RCC 7860 (cell line): ENCODE measurements around the gene FMO4.
"Not testable (repeated sequence)": the region's sequence is repeated elsewhere in the genome, so short reads cannot be mapped to it uniquely, and the experiment has no call there.

Experiments used
- DNase-seq: peaks from one replicate; pipeline ENCODE4 v3.0.0-alpha.2; 2015; ENCODE audit warnings: low spot score
- FAIRE-seq: peaks from 2 replicates; lab custom pipeline; 2012; peaks lifted over from hg19 to GRCh38; lab: Jason Lieb, UNC

FMO4 gene

DNA sequence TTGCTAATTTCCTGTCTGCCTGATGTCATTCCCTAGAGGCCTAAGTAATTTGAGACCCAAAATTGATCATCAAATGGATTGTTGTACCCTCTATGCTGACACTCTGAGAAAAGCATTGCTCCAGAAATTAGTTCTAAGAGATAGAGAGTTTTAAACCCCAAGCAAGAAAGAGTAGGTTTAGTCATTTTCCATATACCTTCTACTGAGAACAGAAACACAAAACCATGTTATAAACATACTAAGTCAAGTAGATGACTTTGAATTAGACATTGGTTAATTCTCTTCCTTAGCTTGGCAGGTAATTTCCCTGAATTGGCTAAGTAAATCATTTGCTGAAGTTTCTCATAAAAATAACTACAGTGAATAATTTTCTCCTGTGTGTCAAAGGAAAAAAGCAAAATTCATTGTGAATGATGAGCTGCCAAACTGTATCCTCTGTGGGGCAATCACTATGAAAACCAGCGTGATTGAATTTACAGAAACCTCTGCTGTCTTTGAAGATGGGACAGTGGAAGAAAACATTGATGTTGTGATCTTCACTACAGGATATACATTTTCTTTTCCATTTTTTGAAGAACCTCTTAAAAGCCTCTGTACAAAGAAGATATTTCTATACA lies 20.1 kb downstream of the FMO4 start:
- DNase-seq (no peak), FAIRE-seq (no peak)

DNA sequence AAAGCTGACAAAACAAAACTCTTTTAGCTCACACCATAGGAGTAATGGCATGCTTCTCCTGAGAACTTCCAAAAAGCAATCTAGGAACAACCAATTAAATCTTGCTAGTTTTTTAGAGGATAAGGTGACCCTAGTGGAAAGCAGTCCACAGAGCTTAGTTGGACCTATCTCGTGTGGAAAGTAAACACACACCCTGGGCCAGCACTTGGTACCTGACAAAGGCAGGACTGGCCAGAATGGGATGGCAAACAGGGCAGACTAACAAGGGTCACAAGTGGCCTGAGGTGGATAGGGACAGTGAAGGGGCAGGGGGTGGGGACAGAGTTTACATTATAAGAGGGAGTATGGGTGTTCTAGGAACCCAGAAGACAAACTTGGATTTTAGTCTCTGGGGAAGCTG lies 22.0 kb downstream of the FMO4 start:
- no peak for DNase-seq
- FAIRE-seq = no peak

DNA sequence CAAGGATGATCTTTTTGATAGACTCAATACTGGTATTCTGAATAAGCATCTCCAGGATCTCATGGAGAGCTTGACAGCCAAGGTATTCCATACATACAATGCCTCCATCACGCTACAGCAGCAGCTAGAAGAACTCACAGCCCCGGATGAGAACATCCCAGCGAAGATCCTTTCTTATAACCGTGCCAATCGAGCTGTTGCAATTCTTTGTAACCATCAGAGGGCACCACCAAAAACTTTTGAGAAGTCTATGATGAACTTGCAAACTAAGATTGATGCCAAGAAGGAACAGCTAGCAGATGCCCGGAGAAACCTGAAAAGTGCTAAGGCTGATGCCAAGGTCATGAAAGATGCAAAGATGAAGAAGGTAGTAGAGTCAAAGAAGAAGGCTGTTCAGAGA lies 25.4 kb downstream of the FMO4 start:
- not testable (repeated sequence) for FAIRE-seq, DNase-seq

DNA sequence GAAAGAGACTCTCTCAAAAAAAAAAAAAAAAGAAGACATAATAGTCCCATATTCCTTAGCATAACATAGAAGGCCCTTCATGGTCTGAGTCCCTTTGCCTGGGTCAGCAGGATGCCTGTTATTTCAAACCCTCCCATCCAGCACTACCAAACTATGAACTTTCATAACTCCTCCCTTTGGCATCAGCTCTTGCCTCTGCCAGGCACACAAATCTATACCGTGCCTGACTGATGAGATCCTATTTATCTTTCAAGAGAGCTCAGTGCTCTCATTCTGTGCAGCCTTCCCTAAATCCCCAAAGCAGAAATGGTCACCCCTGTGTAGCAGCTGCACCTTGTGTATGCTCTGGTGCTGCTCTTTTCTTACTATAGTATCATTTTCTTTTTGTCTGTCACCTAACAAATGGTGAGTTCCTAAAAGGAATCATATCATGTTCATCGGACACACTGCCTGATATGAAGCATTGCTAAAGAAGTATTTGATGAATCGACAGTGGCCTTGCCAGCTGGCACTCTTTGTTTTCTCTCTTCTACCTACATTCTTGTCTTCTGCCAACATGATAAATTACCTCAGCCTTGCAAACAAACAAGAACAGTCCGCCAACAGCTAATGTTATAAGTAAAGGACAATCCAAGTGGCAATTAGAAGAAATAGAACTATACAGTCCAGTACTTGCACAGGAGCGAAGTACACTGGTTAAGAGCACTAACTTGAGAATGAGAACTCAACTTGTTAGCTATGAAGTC lies 29.9 kb downstream of the FMO4 start:
- FAIRE-seq = no peak
- no peak for DNase-seq

DNA sequence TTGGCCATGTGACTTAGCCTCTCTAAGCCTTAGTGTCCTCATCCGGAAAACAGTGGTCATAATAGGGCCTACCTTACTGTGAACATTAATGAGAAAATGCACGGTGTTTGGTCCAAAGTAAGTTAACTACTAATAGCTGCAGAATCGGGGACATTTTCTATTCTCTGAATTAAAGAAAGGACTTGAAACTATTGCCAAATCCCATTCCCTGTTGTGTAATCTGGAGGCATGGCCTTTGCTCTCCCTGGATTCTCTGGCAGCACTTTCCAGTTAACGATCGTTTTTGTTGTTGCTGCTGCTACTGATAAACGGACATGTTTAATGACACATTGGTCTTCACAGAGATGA lies 30.5 kb downstream of the FMO4 start:
- FAIRE-seq = no peak
- no peak for DNase-seq

DNA sequence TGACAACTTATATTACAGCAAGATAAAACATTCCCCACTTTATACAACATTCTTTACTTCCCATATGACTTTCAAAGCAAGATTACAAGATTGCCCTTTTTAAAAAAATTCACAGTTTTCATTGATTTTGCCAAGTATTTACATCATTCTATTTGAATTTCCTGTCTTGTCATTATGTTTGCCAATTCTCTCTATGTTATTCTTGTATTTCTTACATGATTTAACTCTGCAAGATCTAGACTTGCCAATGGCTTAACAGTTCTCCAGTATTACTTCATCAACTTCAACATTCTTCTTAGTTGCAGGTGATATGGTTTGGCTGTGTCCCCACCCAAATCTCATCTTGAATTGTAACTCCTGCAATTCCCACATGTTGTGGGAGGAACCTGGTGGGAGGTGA lies 31.6 kb downstream of the FMO4 start:
- DNase-seq = no peak
- FAIRE-seq = no peak

DNA sequence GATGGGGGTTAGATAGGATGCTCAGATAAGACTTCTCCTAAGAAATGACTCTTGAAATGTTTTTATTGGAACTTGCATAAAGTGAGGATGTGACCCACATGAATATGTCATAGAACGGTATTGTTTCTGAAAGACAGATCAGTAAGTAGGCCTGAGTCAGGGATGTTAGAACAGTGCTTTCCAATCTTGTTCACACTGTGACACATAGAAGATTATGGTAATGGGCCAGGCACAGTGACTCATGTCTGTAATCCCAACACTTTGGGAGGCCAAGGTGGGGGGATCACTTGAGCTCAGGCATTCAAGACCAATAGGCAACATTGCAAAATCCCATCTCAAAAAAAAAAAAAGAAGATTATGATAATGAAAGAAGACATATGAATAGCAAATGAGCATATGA lies 32.9 kb downstream of the FMO4 start:
- FAIRE-seq (no peak), DNase-seq (no peak)

DNA sequence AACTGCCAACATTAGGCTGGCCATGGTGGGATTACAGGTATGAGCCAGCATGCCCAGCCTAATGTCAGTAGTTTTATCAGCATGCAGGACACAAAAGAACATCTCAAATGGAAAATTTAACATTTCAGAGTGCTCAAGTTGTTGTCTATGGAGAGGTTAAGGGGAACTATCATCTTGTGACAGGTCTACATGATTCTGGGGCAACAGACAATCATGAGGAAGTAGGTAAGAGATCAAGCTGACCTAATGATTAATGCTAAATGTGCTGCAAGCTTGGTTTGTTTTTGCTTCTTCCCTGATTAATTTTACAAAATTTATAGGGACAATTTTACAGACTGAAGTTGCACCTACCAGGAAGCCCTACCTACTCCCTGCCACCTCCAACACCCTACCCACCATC lies 36.6 kb downstream of the FMO4 start:
- FAIRE-seq (no peak), DNase-seq (no peak)

DNA sequence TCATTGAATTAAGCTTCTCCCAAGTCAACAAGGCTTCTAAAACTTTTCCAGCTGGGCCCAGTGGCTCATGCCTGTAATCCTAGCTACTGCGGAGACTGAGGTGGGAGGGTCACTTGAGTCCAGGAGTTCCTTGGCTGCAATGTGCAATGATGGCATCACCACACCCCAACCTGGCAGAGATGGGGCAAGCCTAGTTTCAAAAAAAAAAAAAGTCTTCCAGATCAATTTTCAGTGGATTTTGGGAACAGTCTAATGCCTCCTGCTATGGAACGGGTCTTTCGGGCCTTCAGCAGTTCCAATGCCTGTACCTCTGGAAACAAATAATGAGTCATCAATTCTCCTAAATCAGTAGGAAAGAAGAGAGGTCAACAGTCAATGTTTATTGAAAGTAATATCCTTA lies 38.0 kb downstream of the FMO4 start:
- no peak for FAIRE-seq
- DNase-seq = no peak

DNA sequence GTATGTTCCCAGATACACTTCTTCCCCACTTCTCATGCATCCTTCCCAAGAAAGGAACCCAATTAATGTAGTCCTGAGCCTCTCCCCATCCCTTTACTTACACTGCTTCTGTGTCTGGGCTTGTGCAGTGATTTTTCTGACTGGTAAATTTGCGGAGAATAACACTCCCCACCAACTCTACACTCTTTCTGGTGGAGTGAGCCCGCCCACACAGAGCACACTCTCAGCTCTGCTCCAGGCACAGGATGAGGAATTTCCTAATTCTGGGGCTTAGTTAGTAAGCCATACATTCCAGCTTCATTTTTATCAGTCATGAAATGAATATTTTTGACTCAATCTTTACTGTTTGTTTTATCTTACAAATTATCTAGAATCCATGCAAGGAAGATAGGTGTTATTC lies 38.6 kb downstream of the FMO4 start:
- FAIRE-seq = no peak
- DNase-seq = no peak

DNA sequence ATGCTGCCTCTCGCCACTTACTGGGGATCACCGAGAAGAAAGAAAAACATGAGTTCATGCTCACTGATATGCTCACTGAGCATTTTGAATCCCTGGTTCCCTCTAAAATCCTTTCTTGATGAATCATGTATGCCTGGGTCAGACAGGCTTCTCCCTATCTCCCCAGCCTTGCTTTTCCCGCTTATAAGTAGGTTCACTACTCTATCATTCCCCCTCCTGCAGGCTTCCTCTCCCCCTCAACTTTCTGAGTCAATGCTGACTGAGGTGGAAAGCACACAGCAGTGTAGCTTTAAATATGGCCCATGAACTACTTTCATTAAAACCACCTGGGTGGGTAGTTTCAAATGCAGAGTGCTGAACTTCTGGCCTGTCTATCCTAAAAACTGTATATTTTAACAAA lies 41.7 kb downstream of the FMO4 start:
- DNase-seq (peak; percentile 91), FAIRE-seq (peak; percentile 96)

DNA sequence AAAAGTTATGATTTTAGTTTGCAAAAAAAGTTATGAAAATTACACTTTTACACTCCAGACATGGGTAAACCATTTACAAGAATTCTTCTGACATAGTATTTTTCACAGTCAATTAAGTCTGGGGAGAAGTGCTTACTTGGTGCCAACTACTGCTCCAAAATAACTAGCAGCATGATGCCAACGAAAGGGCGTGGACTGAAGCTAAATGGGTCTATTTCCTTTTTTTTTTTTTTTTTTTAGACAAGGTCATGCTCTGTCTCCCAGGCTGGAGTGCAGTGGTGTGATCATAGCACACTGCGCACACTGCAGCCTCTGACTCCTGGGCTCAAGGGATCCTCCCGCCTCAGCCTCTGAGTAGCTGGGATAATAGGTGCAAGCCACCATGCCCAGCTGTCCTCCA lies 43.2 kb downstream of the FMO4 start:
- FAIRE-seq (peak; percentile 92), DNase-seq (peak; percentile 37)

DNA sequence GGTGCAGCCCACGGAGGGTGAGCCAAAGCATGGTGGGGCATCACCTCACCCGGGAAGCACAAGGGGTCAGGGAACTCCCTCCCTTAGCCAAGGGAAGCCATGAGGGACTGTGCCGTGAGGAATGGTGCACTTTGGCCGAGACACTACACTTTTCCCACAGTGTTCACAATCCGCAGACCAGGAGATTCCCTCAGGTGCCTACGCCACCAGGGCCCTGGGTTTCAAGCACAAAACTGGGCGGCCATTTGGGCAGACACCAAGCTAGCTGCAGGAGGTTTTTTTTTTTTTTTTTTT lies 45.3 kb downstream of the FMO4 start:
- not testable (repeated sequence) for FAIRE-seq

DNA sequence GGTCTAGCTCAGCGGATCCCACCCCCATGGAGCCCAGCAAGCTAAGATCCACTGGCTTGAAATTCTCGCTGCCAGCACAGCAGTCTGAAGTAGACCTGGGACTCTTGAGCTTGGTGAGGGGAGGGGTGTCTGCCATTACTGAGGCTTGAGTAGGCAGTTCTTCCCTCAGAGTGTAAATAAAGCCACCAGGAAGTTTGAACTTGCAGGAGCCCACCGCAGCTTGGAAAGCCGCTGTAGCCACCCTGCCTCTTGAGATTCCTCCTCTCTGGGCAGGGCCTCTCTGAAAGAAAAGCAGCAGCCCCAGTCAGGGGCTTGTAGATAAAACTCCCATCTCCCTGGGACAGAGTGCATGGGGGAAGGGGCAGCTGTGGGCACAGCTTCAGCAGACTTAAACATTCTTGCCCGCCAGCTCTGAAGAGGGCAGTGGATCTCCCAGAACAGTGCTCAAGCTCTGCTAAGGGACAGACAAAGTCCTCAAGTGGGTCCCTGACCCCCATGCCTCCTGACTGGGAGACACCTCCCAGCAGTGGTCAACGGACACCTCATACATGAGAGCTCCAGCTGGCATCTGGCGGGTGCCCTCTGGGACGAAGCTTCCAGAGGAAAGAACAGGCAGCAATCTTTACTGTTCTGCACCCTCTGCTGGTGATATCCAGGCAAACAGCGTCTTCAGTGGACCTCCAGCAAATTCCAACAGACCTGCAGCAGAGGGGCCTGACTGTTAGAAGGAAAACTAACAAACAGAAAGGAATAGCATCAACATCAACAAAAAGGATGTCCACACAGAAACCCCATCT lies 45.9 kb downstream of the FMO4 start:
- DNase-seq, FAIRE-seq: not testable (repeated sequence)

More for the DNA sequence above, 45.3 kb downstream of the FMO4 start:
- not testable (repeated sequence) for DNase-seq

DNA sequence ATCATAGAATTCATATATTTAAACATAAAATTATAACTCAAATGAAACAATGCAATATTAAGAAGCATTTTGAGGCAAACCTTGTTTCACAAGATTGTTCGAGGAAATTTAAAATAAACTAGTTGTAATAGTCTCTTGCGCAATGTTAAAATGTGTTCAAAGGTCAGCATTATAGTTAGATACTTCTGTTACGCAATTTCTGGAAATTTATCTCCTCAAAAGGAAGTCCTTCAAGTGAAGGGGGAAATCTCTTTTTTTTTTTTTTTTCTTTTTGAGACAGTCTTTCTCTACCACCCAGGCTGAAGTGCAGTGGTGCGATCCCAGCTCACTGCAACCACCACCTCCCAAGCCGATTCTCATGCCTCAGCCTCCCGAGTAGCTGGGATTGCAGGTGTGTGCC lies 52.1 kb downstream of the FMO4 start:
- FAIRE-seq (no peak), DNase-seq (no peak)

DNA sequence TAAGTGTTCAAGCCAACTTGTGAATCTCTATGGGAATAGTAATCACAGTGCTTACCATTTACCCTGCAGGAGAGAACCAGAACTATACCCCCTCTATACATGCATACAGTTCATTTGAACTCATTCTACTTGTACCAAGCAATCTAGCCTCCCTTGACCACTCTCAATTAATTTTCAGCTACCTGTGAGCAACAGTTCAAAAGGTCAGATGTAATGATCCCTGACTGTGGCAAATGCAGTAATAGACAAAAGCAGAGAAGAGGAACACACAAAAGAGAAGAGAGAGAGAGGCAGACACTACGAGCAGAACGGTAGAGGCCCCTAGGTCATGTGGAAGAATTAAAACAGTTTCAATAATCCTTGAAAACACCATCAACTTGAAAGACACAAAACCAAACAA lies 52.8 kb downstream of the FMO4 start:
- FAIRE-seq (no peak), DNase-seq (no peak)

DNA sequence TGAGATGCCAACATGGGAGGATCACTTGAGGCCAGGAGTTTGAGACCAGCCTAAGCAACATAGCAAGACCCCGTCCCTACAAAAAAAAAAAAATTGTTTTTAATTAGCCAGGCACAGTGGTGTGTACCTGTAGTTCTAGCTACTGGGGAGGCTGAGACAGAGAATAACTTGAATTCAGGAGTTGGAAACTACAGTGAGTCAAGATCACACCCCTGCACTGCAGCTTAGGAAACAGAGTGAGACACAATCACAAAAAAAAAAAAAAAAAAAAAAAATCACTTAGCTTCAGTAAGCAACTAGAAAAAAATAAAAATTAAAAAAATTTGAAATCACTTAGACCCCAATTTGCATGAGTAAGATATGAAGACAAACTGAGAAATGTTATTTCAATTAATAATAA lies 53.5 kb downstream of the FMO4 start:
- FAIRE-seq = no peak

DNA sequence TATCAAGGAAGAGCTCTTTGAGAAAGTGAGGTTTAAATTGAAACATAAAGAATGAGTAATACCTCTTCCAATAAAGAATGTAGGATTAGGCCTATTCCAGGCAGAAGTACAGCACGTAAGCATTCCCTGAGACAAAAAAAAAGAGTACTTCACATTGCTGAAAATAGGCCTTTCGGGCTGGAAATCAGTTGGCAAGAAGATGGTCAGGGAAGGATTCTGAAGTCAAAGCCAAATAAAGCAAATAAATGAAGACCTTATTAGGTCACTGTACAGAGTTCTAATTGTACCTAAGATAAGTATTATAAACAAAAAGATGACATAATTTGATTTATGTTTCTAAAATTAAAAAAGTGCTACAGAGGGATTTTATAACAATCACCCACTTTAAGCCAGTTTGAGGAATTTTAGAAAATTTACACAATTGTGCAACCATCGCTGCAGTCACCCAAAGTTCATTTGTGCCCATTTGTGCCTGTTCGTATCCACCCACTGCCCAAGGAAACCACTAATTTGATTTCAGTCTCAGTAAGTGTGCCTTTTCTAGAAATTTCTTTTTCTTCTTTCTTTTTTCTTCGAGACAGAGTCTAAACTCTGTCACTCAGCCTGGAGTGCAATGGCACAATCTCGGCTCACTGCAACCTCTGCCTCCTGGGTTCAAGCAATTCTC lies 58.6 kb downstream of the FMO4 start:
- DNase-seq (no peak), FAIRE-seq (no peak)

More for the DNA sequence above, 53.5 kb downstream of the FMO4 start:
- DNase-seq = no peak

DNA sequence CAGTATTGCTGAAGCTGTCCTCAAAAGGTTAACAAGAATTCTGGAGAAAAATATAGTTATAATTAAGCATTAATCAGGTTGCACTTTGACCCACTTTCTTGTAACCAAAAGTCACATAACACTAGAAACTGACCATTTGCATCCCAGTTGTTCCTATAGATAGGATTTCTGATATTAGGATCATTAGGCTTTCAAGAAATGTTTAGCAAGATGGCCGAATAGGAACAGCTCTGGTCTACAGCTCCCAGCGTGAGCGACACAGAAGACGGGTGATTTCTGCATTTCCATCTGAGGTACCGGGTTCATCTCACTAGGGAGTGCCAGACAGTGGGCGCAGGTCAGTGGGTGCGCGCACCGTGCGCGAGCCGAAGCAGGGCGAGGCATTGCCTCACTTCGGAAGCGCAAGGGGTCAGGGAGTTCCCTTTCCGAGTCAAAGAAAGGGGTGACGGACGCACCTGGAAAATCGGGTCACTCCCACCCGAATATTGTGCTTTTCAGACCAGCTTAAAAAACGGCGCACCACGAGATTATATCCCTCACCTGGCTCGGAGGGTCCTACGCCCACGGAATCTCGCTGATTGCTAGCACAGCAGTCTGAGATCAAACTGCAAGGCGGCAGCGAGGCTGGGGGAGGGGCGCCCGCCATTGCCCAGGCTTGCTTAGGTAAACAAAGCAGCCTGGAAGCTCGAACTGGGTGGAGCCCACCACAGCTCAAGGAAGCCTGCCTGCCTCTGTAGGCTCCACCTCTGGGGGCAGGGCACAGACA lies 59.6 kb downstream of the FMO4 start:
- DNase-seq, FAIRE-seq: not testable (repeated sequence)

DNA sequence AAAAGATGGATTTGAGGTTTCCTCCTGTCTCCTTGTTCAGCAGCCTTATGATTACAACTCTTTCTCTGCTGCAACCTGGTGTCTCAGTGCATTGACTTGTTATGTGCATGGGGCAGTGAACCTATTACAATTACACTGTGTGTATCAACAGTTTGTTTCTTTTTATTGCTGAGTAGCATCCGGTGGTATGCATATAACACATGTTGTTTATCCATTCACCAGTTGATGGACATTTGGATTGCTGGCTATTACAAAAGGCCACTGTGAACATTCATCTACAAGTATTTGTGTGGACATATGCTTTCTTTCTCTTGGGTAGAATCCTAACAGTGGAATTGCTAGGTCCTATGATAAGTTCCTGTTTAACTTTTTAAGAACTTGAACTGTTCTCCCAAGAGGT lies 65.9 kb downstream of the FMO4 start:
- DNase-seq (no peak), FAIRE-seq (no peak)

DNA sequence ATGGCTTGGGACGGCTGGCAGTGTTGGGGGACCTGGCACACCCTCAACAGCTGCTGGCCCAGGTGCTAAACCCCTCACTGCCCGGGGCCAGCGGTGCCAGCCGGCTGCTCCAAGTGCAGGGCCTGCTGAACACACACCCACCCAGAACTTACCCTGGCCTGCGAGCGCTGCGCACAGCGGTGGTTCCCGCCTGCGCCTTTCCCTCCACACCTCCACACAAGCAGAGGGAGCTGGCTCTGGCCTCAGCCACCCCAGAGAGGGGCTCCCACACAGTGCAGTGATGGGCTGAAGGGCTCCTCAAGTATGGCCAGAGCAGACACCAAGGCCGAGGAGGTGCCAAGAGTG lies 67.9 kb downstream of the FMO4 start:
- no peak for FAIRE-seq
- DNase-seq = no peak
